CD4-positive, alpha-beta T cell treated with Interleukin-21 for 1 hour (primary cell): ENCODE measurements around the gene ARHGEF17.

Source experiments
- DNase-seq: peaks from one replicate; pipeline ENCODE4 v3.0.0-alpha.2; 2020

ARHGEF17 gene

DNA sequence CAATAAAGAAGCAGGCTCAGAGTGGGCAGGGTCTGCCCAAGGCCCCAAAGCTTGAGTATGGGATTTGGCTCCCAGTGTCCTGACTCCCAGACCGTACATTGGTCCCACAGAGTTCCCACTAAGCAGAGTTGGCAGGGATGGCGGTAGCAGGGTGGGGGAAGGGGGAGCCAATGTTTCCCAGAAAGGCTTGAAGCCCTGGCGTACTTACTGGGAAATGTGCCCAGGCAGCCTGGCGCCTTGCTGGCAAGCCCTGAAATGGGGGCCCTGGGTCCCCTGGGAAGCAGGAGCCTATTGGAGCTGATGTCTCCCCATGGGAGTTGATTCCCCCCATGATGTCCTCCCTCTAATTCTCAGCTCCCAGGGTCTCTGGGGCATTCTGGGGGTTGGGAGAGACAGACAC is 9.3 kb downstream of the ARHGEF17 start:
- DNase-seq, result no peak

DNA sequence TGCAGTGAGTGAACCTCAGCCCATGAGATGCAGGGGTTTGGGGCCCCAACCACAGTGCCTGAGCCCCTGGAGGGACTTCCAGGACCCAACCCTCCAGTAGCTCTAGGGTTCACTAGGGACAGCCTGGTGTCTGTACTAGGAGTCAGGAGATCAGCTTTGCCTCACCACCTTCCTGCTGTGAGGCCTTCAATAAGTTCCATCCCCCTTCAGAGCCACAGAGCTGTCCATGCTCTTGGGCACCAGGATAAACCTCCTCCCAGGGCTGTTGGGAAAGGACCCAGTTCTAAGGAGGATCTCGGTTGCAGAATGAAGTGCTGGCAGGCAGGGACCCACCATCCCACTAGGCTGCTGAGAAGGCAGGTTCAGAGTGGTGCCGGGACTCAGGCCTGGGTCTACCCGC is 9.7 kb downstream of the ARHGEF17 start:
- DNase-seq, result no peak

DNA sequence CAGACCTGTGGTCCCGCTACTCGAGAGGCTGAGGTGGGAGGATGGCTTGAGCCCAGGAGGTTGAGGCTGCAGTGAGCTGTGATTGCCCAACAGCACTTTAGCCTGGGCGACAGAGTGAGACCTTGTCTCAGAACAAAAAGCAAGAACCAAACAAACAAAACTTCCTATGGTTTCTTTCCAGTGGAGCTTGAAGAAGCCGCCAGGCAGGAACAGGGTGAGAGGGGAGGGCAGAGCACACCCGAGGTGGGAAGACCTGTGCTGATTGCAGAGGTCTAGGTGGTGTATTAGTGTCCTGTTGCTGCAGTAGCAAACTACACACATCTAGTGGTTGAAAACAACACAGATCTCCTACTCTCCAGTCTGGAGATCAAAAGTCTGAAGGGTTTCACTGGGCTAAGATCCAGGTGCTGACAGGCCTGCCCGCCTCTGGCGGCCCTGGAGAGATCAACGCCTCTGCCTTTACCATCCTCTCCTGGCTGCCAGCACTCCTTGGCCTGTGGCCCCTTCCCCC is 10.5 kb downstream of the ARHGEF17 start:
- no peak for DNase-seq

DNA sequence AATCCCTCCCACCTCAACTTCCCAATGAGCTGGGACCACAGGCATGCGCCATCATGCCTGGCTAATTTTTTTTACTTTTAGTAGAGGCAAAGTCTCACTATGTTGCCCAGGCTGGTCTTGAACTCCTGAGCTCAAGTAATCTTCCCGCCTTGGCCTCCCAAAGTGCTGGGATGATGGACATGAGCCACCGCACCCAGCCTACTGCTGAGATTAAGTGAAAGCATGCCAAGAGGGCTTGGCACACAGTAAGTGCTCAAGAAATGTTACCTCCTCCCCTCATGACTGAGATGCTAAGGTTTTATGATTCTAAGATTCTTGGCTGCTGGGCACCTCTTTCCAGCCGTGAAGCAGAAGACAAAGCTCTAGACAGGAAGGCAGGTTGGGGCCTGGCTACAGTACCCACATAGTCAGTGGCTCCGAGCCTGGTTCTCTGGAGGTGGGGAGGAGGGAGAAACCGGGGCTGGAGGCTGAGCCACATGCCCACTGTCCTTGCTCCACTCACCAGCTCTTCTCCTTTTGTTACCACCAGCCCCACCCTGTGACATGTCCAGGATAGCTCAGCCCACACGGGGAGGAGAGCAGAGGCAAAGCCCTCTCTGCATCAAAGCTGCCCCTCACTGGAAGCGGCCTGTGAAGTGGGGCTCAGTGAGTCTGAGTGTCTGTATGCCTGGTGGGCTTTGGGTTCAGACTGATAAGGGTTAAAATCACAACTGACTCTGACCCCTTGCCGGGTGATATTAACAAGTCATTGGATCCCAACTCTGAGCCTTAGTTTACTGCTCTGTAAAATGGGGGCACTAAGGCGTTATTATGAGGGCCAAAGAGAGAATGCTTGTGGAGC is 12.9 kb downstream of the ARHGEF17 start:
- no peak for DNase-seq

DNA sequence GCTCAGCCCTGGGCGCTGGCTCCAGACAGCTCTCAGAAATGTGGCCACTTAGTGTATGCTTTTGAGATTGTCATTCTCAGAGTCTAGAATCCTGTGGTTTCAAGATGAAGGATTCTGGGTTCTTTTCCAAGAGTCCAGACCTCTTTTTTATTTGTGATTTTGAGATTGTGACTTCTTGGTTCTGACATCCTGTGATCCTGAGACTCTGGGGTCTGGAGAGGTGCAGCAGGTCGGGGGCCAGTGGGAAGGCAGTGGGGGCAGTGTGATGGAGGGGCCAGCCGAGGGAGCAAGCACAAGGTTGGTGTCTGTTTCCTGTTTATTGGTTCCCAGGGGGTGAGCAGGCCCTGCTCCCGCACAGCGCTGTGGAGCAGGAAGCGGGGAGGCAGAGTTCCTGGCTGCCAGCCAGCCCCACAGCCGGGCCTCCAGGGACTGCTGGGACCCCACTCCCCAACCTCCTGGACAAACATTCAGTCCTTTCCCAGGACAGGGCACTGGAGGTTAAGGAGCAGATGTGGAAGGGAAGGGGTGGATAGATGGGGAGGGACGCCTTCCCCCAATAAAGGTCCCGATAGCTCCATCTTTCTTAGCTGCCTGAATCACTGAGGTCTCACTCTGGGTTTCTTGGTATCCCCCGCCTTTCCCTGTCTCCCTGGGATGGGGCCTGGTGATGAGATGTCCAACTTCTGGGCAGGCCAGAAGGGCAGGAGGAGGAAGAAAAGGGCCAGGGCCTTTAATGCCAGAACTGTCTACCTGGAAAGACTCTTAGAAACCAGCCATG is 13.7 kb downstream of the ARHGEF17 start:
- DNase-seq, result no peak

DNA sequence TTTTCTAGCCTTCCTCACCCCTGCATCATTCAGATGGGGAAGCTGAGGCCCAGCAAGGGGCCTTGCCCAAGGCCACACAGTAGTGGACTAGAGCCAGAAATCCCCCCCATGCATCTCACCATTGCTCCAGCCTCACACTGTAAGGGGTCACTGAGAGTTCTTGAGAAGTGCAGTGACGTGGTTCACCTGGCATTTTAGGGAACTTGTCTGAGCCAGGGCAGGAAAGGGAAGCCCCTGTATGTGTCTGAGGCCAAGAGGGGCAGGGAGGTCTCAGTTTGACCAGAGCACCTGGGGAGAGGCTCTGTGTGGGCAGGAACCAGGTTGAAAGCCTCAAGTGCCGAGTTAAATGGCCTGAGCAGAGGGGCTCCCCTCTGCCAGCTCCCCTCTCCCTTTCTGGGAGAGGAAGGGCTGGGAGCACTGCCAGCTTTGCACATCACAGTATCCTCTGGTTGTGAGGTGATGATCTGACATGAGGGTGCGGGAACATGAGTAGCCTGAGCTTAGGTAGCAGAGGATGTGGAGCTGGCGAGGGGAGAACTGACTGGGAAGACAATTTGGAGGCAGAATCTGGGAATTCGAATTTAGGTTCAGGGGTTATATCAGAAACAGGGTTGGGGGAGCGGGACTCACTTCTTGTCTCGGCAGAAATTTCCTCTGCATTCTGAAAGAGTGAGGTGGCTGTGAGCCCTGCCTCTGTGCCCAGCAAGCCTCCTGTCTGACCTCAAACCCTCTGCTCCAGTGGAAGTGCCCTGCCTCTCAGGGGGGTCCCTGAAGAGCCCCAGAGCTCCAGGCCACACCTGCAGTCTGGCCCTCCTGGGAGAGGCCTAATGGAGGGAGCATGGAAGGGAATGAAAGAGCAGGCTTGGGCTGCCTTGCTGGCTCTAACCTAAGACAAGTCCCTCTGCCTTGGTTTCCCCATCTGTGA is 14.6 kb downstream of the ARHGEF17 start:
- no peak for DNase-seq

DNA sequence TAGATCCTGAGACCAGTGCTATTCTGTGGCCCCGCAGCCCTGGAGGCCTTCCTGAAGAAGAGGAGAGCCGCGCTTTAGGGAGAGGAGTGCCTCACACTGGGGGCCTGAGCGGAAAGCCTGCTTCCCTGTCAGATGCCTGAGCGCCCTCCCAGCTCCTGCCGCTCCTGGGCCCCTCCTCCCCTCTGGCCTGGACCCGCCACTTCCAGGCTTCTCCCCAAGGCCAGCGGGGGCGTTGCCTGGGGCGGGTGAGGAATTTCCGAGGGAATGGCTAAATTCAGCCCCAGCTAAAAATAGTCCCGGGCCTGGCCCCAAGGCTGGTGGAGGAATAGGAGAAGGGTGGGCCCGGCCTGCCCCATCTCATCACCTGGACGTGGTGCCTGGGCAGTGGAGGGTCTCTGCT is 15.4 kb downstream of the ARHGEF17 start:
- DNase-seq, result no peak

DNA sequence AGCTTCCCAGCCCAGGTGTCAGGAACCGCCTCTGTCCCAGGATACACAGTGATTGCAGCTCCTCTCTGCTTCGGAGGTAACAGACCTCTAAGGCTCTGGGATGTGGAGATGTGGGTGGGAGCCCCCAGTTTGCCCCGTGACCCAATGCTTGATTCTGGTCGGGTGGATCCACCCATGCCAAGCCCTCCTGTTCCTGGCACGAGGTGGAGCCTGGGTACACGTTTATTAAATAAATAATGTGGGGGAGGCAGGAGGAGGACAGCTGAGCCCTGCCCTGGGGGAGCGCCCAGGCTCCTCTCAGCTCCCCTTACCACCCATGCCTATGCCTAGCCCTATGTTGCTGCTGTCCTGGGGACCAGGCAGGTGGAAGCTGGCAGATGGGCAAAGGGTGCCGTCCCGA is 16.0 kb downstream of the ARHGEF17 start:
- DNase-seq, result no peak

DNA sequence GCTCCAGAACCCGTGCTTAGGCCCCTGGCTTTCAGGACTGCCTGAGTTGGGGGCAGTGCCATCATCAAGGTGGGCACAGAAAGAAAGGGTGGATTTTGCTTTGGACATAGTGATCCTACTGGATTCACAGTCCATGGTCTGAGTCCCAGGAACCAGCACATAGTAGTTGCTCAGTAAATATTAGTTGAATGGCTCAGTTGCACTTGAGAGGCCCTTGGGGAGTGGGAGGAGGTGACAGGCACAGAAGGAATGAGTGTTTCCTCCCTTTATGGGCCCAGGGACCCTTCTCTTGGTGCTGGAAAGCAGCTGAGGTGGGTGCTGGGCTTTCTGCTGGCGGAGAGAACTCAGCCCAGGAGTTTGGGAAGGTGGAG is 16.6 kb downstream of the ARHGEF17 start:
- no peak for DNase-seq

DNA sequence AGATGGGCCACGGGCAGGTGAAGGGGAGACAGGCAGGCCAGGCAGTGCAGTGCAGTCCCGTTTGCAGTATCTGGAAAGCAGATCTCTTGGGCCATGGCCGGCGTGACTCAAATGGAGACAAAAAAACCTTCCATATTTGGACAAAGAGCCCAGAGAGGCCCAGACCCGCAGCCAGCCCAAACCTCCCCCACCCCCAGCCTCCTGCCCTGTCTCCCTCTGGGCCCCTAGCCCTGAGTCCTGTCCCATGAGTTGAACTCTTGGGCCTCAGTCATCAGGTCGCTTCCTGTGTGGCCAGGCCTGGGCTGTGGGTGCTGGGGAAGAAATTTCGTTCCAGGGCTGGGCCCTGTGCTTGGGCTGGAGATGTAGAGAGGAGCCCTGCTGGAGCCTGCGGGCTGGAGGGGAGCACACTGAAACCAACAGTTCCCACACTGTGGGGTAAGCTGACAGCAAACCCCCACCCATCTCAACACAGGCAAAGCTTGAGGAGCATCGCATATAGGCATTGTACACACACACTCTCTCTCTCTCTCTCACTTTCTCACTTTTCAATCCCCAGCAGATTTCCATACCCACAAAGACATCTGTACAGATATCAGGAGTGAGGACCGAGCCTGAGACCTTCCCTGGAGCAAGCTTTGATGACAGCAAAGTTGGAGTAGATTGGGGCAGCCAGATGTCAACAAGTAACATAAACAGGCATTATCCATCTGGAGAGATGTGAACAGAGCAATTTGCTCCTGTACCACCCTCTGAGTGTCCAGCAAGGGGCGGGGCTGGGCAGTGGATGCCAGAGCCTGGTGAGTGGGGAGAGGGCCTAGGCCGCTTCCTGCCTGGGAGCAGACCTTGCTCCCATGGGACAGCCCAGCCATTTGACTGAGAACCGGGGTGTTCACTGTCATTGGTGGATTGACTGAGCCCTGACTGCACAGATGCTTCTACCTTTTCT is 17.2 kb downstream of the ARHGEF17 start:
- no peak for DNase-seq

DNA sequence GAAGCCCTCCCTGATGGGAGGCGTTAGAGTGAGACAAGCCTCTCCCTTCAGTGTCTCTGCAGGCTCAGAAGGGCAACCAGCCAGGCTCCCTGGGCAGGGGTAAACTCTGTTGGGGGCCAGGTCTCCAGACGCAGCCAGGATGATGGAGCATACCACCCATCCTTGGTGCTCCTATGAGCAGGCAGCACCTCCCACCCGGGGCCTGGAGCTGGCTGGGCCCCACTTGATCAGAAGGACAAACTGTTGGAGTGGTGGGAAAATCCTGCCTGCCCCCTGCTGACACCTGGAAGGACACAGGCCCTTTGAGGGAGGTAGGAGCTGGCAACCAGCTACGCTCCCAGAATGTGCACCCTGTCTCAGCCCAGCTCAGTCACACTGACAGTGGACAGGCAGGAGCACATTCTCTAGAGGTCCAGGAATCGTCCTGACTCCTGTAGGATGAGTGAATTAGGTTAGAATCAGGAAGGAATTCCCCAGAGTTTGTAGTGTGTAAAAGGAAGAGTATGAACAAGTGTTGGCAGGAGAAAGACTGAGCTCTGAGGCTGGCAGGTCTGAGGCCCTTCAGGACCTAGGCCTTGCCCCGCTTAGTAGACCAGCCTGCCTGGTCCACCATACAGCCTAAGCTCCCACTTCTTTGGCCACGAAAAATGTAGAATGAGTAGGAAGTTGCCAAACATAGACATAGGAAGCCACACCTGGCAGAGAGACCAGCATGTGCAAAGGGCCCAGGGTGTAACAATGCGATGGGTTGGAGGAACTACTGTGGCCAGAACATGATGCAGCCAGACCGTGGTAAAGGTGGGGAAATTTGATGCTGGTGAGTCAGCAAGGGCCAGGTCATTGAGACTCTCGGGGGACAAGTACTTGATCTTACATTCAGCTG is 19.1 kb downstream of the ARHGEF17 start:
- DNase-seq, result no peak

DNA sequence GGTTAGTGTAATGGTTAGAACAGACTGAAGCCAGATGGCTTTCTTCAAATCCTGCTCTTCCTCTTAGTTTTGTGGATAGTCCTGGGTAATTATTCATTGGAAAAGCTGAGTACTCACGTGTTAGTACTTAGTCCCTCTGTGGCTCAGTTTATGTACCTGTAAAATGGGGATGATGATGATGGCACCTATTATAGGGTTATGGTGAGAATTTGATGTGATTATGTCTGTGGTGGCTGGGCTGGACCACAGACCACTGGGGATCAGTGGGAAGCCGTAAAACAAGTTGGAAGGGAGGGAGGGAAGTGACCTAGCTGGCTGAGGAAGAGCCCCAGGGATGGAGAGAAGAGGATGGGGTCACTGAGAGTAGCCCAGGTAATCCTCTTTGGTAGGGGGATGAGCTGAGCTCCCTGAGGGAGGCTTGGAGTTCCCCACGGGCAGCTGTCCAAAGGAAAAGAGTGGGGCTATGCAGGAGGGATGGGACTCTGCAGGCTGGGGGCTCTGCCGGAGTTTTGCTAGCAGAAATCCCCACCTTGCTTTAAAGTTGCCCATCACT is 19.8 kb downstream of the ARHGEF17 start:
- no peak for DNase-seq

DNA sequence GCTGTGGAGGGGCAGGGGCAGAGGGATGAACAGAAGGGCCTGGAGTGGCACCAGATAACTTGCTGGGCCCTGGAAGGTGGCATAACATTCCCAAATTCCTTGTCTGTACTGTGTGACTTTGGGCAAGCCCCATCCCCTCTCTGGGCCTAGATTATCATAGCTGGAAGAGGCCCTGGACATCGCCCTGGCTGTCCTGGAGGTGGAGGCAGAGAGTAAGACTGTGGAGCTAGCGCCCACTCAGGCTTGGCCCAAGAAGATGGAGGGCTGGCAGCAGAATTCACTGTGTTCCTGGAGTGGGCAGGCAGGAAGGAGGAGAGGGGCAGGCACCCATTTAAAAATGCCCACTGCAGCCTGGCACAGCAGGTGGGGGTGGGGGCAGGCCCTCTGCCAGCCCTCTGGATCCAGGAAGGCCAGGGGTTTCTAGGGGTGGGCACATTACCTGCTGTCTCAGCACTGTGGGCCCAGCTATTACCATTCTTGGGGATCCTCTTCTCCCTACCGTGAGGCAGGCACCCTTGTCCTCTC is 22.6 kb downstream of the ARHGEF17 start:
- DNase-seq, result no peak

DNA sequence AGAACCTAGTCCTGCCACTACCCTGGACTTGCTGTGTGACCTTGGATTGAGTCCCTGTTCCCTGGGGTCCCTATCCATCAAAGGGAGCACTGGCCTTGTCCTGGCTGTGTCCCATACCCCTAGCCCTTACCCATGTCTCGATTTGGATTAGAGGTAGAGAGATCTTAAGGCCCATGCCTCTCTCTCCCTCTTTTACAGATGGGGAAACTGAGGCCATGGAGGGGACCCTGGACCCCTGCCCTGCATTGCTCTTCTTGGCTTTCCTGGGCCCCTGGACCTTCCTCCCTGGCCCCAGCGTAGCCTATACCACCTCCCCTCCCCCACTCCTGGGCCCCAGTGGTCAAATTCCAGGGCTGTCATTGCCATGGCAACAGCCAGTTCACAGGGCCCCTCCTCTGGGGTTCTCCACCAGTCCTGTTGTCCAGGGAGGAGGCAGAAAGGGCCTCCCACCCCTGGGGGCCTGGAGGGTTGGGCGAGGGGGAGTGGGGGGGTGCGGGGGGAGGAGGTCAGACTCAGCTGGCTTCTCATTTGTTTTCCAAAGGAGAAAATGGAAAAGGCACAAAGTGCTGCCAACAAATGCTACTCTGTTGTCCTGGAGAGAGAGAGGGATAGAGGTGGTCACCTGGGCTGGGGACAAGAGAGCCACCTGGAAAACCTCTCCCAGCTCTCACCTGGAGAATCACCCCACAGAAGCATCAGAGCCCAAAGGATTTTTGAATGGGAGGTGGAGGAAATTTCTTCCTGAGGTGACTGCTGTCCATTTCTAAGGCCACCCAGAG is 23.3 kb downstream of the ARHGEF17 start:
- DNase-seq, result no peak

DNA sequence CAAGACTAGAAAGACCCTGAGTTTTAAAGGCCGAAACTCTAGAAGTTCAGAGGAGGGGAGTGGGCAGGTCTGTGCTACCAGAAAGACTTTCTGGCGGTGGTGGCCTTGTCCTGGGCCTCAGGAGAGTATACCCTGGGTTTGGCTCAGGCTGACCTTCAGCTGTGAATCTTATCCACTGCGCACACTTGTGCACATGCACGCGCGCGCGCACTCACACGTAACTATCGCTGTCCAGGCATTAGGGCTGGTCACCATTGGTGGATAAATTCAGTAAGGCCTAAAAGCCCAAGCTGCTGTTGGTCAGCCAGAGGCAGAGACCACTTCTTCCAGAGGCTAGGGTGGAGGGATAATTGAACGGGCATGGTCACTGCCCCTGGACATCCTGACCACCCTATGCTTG is 25.1 kb downstream of the ARHGEF17 start:
- no peak for DNase-seq

DNA sequence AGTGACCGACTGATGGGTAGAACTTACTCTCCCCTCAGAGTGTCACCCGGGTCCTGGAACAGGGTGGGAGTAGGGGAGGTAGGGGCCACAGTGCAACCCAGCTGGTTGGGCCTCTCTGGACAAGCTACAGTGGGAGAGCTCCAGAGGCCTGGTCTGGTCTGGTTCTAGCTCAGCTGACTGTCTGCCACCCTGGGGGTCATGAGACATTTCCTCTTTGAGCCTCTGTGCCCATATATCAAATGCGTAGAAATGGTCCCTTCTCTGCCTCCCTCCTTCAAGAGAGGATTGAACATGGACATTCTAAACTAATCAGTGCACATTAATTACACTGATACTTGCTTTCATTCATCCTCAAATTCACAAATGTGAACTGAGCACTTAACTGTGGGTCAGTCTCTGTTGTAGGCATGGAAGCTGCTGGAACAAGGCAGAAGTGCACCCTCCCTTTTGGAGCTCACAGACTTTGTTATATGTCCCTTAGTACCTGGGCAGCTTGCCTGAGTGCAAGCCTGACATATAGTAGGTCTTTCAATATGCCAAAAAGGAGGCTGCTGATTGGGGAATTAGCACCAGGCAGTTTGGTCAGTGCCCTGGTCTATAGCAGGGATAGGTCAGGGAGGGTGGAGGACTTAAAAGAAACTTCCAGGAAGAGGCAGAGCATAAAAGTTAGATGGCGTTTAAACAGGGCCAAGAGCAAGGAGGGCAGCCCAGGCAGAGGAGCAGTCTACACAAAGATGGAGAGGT is 25.7 kb downstream of the ARHGEF17 start:
- no peak for DNase-seq

DNA sequence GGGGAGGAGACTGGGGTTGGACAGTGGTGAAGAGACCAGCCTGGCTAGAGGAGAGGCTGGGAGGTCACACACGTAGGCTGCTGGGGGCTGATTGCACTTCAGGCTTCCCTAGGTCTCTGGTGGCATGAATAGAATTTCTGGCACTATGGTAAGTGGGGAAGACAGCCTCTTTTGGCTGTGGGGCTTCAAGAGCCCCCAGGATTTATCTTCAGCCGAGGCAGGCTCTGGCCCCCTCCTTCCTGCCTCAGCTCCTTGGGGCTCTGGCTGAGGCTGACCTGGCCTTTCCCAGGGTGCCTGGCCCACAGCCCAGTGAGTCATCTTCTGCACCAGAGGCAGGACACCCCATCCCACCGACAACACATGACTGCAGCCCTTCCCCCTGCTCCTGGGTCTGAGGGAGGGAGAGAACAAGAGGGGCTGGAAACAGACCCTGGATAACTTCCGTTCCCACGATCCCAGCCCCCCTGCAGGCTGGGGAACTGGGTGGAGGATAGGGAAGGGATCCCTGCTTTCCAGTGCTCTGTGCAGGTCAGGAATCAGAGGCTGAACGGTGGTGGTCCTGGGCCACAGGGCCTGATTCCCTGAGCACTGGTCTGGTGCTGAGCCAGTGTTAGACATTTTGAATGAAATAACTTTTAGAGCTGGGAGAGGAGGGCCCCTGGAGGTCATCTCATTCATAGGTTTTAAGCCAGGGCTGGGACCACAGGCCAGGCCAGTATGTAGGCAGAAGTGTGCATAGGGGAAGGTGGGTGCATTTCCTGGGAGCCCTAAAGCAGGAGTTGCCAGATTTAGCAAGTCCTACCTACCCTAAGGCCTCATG is 26.5 kb downstream of the ARHGEF17 start:
- DNase-seq, result no peak
